GM15510 (cell line): ENCODE measurements around the gene FBXO34.

Experiments
- POLR2A ChIP-seq: IDR thresholded peaks from 3 replicates; pipeline ENCODE4 v1.6.1; 2011; ENCODE audit warnings: borderline replicate concordance; ENCODE audit not compliant: insufficient read length; ENCODE audit errors: extremely low read depth

Gene FBXO34, protein sequence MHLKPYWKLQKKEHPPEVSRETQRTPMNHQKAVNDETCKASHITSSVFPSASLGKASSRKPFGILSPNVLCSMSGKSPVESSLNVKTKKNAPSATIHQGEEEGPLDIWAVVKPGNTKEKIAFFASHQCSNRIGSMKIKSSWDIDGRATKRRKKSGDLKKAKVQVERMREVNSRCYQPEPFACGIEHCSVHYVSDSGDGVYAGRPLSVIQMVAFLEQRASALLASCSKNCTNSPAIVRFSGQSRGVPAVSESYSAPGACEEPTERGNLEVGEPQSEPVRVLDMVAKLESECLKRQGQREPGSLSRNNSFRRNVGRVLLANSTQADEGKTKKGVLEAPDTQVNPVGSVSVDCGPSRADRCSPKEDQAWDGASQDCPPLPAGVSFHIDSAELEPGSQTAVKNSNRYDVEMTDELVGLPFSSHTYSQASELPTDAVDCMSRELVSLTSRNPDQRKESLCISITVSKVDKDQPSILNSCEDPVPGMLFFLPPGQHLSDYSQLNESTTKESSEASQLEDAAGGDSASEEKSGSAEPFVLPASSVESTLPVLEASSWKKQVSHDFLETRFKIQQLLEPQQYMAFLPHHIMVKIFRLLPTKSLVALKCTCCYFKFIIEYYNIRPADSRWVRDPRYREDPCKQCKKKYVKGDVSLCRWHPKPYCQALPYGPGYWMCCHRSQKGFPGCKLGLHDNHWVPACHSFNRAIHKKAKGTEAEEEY

DNA sequence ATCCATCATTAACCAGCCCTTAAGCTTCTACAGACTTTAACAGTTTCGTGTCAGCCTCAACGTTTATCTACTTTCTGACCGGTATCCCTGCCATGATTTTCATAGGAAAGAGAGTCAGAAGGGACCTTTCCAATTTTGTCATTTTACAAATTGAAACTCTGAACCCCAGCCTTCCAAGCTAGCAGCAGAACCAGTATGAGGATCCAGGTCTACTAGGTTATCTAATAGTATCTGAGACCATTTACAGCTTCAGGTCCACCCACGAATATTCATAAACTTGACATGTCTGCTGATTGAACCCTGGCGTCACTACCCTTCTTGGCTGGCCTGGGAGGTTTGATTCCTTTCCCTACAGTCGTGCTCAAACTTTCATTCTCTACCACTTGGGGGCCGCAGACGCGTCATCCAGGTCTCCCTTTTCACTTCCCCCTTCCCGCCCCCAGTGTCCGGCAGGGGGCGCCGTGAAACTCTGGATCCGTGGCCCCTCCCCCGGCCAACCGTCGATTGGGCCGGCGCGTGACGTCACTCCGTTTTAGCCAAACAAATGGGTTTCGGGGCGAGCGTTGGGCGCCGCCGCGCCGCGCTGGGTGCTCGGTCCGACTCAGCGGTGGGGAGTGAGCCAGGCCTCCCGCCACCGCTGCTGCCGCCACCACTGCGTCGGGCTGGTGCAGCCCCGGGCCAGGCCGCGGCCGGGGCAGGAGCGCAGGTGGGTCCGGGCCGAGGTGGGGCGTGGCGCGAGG lies at the start of gene FBXO34:
TSS of gene FBXO34 (plus strand) at position 590 of the 740 bp plus-strand sequence. CDS start 78,970 bp downstream, outside the sequence.
- peak; percentile 94 for TF ChIP-seq POLR2A

DNA sequence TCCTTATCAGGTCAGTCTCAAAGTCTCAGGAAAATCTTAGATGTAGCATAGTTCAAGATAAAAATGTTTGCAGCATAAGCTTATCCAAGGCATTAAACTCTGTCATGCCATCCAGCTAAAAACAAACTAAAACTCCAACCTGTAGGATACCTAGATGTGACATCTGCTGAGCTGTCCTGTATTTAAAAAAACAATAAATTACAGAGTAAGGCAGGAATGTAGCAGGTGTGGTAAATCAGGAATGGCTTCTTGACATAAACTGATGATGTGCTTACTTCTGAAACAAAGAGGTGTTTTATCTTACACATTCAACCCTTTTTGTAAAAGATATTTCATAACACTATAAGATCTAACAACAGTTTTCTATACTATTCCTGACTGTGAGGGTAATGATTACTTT lies 49.3 kb upstream of the FBXO34 start:
- TF ChIP-seq POLR2A, result no peak

DNA sequence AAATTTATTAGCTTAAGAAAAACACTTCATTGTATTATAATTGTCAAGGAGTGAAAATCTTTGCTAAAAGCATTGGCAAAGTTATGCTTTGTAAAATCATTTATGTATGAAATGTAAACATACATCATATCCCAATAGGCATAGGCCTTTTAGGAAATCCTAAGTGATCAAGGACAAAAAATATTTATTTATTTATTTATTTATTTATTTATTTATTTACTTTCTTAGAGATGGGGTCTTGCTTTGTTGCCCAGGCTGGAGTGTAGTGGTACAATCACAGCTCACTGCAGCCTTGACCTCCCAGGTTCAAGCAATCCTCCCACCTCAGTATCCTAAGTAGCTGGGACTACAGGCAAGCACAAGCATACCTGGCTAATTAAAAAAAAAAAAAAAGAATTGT lies 47.9 kb upstream of the FBXO34 start:
- TF ChIP-seq POLR2A, result no peak

DNA sequence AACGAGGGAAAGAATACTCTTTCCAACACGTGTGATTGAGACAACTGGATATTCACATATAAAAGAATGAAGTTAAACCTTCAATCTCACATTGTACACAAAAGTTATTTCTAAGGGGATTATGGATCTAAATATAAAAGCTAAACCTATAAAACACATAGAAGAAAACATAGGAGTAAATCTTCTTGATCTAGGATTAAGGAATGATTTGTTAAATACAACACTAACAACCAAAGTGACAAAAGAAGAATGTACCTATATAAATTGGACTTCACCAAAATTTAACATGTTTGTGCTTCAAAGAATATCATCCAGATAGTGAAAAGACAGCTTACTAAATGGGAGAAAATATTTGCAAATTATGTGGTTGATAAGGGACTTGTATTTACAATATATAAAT lies 43.0 kb upstream of the FBXO34 start:
- TF ChIP-seq POLR2A, result no peak

DNA sequence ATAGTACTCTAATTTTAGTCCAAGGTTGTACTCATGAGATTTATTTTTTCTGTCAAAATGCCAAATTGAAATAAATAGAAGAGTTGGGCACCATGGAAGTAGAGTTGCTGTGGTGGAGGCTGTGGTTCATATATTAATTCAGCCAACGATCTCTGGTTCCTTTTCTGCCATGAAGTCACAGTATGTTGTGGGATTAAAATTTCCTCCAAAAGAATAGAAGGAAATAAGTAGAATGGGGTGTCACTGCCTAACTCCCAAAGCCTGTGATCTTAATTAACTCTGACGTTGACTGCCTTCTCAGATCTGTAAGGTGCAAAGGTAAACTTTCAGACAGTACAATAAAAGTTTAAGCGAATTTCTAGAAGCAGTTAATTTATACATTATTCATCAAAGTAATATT lies 37.6 kb upstream of the FBXO34 start:
- TF ChIP-seq POLR2A, result no peak

DNA sequence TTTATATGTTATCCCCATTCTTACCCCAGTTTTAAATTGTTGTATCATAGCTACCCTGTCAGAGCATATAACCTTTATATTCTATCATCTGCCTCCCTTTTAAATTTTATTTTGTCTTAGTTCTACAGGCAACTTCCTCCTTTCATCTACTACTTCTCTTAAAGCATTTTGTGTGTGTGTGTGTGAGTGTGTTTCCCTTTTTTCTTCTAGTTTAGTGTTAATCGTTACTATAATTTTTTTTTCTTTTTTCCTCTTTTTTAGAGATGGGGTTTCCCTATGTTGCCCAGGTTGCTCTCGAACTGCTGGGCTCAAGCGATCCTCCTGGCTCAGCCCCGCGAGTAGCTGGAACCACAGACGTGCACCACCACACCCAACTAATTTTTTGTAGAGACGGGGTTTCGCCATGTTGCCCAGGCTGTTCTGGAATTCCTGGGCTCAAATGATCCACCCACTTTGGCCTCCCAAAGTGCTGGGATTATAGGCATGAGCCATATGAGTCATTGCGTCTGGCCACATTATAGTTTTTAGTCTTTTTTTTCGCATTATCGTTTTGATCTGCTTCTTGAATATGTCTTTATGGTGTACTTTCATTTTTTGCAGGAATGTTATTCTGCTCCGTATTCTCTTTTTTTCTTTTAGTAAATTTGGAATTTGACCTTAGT lies 33.1 kb upstream of the FBXO34 start:
- TF ChIP-seq POLR2A, result no peak

DNA sequence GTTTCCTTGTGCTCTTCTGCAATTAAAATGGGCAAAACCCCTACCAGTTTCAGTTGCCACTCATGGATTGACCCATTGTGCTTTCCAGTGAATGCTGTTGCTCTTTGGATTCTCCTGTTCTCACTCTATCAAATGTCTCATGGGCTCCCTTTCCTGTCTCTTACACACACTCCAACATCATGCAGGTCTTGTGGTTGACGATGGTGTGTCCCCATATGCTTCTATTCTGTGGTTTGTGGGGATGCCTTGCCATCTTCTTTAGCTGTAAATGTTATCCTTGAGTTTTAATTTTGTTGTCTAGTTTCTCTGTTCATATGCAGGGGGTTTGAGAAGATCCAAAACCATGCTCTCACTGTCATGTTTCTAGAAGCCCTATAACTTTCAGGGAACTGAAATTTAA lies 31.9 kb upstream of the FBXO34 start:
- TF ChIP-seq POLR2A, result no peak

DNA sequence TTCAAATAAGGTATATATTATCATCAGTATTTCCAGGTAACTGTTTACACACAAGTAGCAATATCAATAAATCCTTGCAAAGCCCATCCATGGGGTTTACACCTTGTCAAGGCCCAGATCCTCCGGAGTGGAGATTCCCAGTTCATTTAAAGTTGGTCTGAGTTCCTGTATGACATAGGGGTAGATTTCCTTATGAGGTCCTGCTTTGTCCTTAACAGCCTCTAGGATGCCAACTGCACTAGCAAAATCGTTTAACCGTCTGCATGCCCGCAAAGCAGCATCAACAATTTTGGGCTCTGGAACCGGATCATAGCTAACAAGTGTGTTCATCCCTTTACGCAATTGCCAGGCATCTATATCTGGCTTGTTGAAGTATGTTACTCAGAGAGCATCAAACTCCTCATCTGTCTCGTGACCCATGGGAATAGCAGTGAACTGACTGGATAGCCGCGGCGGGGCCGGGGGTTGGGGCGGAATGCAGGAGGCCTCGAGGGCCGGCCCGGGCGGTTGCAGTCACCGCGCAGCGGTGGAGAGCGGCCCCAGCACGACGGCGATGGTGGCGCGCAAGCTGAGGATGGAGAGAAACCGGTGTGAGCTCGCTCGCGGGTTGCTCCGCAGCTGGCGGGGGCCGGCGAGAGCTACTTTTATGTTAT lies 30.6 kb upstream of the FBXO34 start:
- no peak for TF ChIP-seq POLR2A

DNA sequence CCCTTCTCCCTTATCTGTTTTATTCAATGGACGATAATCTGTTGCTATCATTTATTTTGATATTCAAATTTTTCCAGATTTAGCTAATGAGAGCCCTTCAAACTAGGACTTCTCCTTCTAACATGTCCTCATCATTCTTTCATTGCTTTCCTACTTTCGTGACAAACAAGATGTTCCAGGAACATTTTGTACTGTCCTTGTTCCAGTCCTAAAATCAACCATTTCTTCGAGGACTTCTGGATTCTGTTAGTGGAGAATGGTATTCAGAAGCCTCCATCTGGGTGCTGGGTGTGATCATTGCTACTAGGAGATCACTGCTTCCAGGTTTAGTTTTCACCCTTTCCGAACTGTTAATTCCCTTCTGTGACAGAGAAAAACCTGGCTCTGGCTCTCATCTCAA lies 29.5 kb upstream of the FBXO34 start:
- no peak for TF ChIP-seq POLR2A

DNA sequence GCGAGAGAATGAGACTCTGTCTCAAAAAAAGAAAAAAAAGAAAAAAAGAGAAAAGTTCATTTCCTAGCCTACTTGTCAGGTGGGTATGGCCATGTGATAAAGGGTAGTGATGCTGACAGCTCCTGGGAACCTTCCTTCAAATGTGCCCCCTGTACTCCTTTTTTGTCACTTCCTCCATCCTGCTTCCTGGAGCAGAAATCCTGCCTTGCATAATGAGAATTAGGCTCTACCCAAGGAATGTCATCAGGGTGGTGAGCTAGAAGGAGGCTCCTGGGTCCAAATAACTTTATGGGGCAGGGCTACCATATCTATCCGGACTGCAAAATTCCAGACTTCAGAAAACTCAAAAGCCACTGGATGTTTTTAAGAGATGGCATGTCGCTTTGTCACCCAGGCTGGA lies 27.8 kb upstream of the FBXO34 start:
- no peak for TF ChIP-seq POLR2A

DNA sequence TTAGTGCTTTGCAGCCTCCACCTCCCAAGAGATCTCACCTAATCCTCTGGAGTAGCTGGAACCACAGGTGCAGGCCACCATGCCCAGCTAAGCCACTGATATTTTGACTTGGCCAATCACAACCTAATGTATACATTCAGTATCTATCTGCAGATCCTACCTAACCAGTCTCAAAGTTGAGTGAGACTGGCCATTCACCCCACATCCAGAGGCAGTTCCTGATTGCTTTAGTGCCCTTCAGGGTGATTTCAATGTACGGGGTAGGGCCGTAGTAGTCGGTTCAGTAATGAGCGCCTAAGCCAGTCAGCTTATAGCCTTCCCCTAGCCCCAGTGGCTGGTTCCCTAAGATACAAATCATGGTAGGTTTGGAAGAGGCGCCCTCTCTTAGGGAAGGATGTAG lies 27.4 kb upstream of the FBXO34 start:
- no peak for TF ChIP-seq POLR2A

DNA sequence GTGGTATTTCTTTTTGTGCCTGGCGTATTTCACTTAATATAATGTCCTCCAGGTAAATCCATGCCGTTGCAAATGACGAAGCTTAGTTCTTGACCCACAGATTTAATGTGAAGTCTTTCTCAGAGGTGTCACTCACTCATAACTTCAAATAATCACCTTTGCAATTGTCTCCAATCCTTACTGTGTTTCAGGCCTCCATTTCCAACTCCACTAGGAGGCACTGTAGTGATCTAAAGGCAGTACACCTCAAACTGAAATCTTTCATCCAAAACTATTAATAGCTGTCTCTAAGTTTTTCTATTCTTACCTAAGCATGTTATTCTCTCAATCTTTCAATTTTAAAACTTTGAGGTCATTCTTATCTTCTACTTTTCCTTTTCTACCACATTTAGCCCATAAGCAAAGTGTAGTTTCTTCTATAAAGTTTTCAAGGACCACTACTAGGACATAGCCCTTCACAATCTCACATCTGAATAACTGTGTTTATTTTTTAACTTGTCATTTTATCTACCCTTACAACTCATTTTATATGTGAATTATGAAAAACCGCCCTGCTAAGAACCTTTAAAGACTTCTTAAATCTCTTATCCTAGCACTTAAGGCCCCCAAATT lies 25.5 kb upstream of the FBXO34 start:
- no peak for TF ChIP-seq POLR2A

DNA sequence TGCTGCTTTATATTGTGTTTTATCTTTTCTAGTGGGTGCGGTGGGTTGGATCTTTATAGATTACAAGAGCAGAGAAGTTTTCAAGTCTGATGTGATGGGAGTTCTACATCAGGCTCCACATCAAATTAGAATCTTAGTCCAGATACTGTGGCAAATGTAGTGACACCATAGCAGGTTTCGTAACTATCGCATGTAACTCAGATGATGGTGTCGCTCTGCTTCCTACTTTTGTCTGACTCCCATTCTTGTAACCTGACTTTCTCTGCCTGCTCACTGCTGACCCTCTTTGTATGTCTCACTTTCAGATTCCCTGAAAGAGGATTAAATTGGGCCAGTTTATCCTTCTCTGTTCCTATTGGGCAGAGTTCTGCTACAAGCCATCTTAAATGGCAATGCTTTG lies 22.8 kb upstream of the FBXO34 start:
- TF ChIP-seq POLR2A, result no peak

DNA sequence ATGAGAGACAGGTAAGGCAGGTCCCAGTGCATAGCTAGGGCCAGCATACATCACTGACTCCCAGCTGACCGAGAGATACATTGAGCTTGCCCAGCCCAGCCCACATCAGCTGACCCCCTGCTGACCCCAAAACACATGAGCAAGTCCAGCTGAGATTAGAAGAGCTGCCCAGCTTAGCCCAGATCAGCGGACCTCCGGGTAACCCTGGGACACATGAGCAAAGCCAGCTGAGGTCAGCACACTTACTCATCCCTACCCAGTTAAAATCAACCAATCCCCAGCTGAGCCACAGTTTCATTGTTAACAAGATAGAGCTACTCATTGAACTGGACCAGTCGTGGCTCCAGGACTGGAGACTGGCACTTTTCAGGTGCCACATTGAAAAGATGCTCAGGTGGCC lies 21.8 kb upstream of the FBXO34 start:
- no peak for TF ChIP-seq POLR2A

DNA sequence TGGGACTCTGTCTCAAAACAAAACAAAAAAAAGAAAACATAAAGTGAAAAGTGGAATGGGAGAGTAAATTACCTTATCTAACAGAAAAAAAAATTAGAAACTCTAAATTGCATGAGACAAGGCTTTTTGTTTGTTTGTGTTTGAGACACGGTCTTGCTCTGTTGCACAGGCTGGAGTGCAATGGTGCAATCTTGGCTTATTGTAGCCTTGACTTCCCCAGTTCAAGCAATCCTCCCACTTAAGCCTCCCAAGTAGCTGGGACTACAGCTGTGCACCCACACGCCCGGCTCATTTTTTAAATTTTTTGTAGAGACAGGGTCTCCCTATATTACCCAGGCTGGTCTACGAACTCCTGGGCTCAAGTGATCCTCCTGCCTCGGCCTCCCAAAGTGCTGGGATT lies 17.9 kb upstream of the FBXO34 start:
- no peak for TF ChIP-seq POLR2A

DNA sequence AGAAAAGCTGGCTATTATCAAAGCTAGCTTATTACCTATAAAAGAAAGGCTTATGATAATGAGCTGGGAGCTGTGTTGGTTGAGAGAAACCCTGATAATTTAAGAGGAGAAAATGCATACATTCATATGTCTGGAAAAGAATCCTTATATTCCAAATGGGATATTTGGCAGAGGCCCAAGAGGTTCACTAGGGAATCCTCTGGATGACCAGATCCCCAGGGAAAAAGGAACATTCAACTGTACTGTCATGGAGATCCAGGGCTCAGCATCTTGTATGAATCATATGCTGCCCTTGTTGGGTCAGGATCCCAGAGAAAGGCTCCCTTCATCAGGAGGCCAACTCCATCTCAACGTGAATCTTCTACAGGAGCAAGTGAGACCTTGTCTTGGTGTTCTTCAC lies 16.6 kb upstream of the FBXO34 start:
- no peak for TF ChIP-seq POLR2A
